ENCODE measurements around the gene SLC25A13. TPM values are rescaled to one million over a fixed set of nuclear protein-coding genes. Genes with fewer than 3 reads are reported as not detected.

Gene SLC25A13
- total RNA-seq, 1 donor from 2014 or later = 25.3 TPM

DNA sequence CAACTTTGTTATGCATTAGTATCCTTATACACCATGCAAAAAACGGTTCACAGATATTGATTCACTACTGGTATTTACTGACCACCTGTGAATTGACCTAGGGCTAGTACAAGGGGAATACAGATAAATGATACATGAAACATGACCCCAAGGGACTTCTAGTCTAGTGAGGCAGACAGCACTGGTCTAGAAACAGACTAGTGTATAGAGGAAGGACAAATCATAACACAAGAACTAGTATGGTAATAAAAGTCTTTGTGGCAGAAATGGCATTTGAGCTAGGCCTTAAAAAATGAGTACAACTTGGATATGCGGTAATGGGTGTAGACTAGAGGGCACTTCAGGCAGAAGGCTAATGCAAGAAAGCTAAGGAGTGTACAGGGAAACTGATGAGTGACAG is 86.6 kb downstream of the SLC25A13 start:
- Histone ChIP-seq H3K4me3 (no peak overlapping the region), H3K4me1 (peaks cover 27% of the 10 kb centered on the region), H3K9me3 (no peaks in the 10 kb centered on the region), H3K27ac (no peak overlapping the region), H3K27me3 (no peaks in the 10 kb centered on the region), H3K36me3 (no peaks in the 10 kb centered on the region)
- DNase-seq (ENCODE audit: extremely low spot score in 2 of 2) = no peak
- TF ChIP-seq POLR2A (IDR thresholded peaks at IDR 0.05) (no peak), POLR2AphosphoS5 (IDR thresholded peaks at IDR 0.05; ENCODE audit: insufficient read depth in 1 of 2, low read depth in 1 of 2) (no peak)
- TF ChIP-seq, protein P1, sequence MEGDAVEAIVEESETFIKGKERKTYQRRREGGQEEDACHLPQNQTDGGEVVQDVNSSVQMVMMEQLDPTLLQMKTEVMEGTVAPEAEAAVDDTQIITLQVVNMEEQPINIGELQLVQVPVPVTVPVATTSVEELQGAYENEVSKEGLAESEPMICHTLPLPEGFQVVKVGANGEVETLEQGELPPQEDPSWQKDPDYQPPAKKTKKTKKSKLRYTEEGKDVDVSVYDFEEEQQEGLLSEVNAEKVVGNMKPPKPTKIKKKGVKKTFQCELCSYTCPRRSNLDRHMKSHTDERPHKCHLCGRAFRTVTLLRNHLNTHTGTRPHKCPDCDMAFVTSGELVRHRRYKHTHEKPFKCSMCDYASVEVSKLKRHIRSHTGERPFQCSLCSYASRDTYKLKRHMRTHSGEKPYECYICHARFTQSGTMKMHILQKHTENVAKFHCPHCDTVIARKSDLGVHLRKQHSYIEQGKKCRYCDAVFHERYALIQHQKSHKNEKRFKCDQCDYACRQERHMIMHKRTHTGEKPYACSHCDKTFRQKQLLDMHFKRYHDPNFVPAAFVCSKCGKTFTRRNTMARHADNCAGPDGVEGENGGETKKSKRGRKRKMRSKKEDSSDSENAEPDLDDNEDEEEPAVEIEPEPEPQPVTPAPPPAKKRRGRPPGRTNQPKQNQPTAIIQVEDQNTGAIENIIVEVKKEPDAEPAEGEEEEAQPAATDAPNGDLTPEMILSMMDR (IDR thresholded peaks at IDR 0.05) = no peak
- intact Hi-C loops (cut with DNase I) = loop anchor here (10.0 kb wide), 1 partner anchor 70 kb away; no protein-coding TSS in a partner anchor

DNA sequence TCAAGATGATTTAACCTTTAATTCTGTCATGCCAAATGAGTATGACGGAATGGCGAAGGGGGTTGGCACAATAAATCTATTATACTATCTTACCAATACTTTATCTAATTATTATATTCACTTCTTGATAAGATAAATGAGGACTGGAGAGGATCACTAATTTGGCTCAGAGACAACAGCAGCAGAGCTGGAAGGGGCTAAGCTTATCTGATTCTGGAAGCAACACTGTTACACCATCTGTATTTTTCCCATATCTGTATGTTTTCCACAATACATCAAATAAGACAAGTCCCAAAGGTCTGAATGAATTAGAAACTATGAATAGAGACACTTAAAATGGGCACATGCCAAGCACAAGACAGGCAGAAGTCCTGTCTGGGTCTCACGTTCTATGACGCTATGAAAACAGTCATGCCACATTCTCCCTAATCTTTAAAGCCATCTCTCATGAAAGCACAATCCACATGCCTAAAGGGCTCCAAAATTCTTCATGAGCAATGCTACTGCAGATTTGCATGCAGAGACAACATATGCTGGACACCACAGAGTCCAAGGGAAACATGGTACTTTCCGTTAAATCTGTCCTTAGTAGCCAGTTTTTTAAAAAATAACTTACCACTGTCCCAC is 88.3 kb downstream of the SLC25A13 start:
- Histone ChIP-seq H3K27ac (no peak overlapping the region), H3K36me3 (no peaks in the 10 kb centered on the region), H3K27me3 (no peaks in the 10 kb centered on the region), H3K4me3 (no peak overlapping the region), H3K9me3 (no peaks in the 10 kb centered on the region), H3K4me1 (peaks cover 27% of the 10 kb centered on the region)
- intact Hi-C loops (cut with DNase I) = loop anchor here (10.0 kb wide), 1 partner anchor 71 kb away; no protein-coding TSS in a partner anchor
- TF ChIP-seq POLR2AphosphoS5 (IDR thresholded peaks at IDR 0.05; ENCODE audit: insufficient read depth in 1 of 2, low read depth in 1 of 2) (no peak), POLR2A (IDR thresholded peaks at IDR 0.05) (no peak)
- TF ChIP-seq, protein P1 (IDR thresholded peaks at IDR 0.05) = no peak
- no peak for DNase-seq (ENCODE audit: extremely low spot score in 2 of 2)

DNA sequence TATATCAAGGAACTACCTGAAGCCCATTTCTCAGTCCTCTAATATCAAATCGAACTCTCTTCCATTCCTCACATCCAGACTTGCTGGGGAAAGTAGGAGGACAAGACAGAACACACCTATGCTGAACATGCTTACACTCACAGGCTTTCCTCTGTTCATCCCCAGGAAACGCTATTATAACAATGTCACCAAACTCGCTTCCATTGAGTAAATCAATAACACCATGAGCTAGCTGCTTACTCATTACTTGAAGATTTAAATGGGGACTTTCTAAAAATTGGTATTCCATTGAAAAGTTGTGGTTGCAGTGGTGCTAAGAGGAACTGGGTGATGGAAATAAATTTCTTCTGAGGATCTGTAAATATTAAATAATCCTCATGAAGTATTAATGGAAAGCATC is 88.8 kb downstream of the SLC25A13 start:
- Histone ChIP-seq H3K4me1 (peaks cover 23% of the 10 kb centered on the region), H3K4me3 (no peak overlapping the region), H3K27me3 (no peaks in the 10 kb centered on the region), H3K9me3 (no peaks in the 10 kb centered on the region), H3K36me3 (no peaks in the 10 kb centered on the region), H3K27ac (no peak overlapping the region)
- TF ChIP-seq POLR2AphosphoS5 (IDR thresholded peaks at IDR 0.05; ENCODE audit: insufficient read depth in 1 of 2, low read depth in 1 of 2) = no peak
- TF ChIP-seq, protein P1 (IDR thresholded peaks at IDR 0.05) = no peak
- no peak for TF ChIP-seq POLR2A (IDR thresholded peaks at IDR 0.05)
- intact Hi-C loops (cut with DNase I) = loop anchor here (10.0 kb wide), 1 partner anchor 72 kb away; no protein-coding TSS in a partner anchor
- DNase-seq (ENCODE audit: extremely low spot score in 2 of 2) = no peak

DNA sequence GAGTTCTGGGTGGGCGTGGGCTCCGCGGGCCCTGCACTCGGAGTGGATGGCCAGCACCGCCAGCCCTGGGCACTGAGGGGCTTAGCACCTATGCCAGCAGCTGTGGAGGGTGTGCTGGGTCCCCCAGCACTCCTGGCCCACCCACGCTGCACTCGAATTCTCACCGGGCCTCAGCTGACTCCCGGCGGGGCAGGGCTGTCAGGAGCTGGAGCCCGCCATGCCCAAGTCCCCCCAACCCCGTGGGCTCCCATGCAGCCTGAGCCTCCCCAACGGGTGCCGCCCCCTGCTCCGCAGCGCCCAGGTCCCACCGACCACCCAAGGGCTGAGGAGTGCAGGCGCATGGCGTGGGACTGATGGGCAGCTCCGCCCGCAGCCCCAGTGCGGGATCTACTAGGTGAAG is 93.1 kb downstream of the SLC25A13 start:
- Histone ChIP-seq H3K36me3 (no peaks in the 10 kb centered on the region), H3K27ac (no peak overlapping the region), H3K4me3 (no peak overlapping the region), H3K27me3 (no peaks in the 10 kb centered on the region), H3K9me3 (no peaks in the 10 kb centered on the region), H3K4me1 (no peaks in the 10 kb centered on the region)
- DNase-seq (ENCODE audit: extremely low spot score in 2 of 2) = no peak
- intact Hi-C loops (cut with DNase I) = no loop called here
- no peak for TF ChIP-seq POLR2AphosphoS5 (IDR thresholded peaks at IDR 0.05; ENCODE audit: insufficient read depth in 1 of 2, low read depth in 1 of 2)
- no peak for TF ChIP-seq POLR2A (IDR thresholded peaks at IDR 0.05)
- TF ChIP-seq, protein P1 (IDR thresholded peaks at IDR 0.05) = no peak

DNA sequence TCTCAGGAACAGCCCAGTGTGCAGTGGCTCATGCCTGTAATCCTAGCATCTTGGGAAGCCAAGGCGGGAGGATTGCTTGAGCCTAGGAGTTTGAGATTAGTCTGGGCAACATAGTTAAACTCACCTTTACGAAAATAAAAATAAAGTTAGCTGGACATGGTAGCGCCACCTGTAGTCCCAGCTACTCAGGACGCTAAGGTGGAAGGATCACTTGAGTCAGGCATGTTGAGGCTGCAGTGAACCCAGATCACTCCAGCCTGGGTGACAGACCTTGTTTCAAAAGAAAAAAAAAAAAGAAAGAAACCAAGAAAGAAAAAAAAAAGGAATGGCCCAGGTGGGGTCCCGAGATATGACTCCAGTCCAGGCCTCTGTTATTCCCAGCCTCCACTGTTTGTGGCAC is 96.6 kb downstream of the SLC25A13 start:
- Histone ChIP-seq H3K27ac (no peak overlapping the region), H3K27me3 (no peaks in the 10 kb centered on the region), H3K9me3 (no peaks in the 10 kb centered on the region), H3K4me1 (no peaks in the 10 kb centered on the region), H3K4me3 (no peak overlapping the region), H3K36me3 (no peaks in the 10 kb centered on the region)
- no peak for DNase-seq (ENCODE audit: extremely low spot score in 2 of 2)
- TF ChIP-seq, protein P1 (IDR thresholded peaks at IDR 0.05) = no peak
- TF ChIP-seq POLR2AphosphoS5 (IDR thresholded peaks at IDR 0.05; ENCODE audit: insufficient read depth in 1 of 2, low read depth in 1 of 2) = no peak
- intact Hi-C loops (cut with DNase I) = no loop called here

Data from vagina (tissue), 2 donors.